Activated naive CD8-positive, alpha-beta T cell treated with anti-CD3 and anti-CD28 coated beads, Interleukin-2, amount 50 U/mL, for 24 hours (primary cell): Measurements from ENCODE around the gene APOBEC3C.
A peak's percentile ranks its signal among the peaks of the same experiment; 100 is the strongest.
"Not testable (repeated sequence)": the region's sequence is repeated elsewhere in the genome, so short reads cannot be mapped to it uniquely, and the experiment has no call there.

Experiments
- ATAC-seq: fragments of 150-1000 bp; cut with Tn5 transposase; one replicate; pipeline ENCODE4 v1.10.0; 2021
- DNase-seq: peaks from one replicate; pipeline ENCODE4 v3.0.0; 2021
- H3K27ac Mint-ChIP-seq: one replicate; pipeline ENCODE4 v1.8.0; 2021; ENCODE audit warnings: mild to moderate bottlenecking, mixed read lengths
- H3K27me3 Mint-ChIP-seq: one replicate; pipeline ENCODE4 v1.8.0; 2021; ENCODE audit warnings: mixed read lengths
- H3K36me3 Mint-ChIP-seq: one replicate; pipeline ENCODE4 v1.8.0; 2021; ENCODE audit warnings: low read depth, mixed read lengths
- H3K4me1 Mint-ChIP-seq: one replicate; pipeline ENCODE4 v1.8.0; 2021; ENCODE audit warnings: mixed read lengths
- H3K4me3 Mint-ChIP-seq: one replicate; pipeline ENCODE4 v1.8.0; 2021; ENCODE audit warnings: mild to moderate bottlenecking, moderate library complexity, mixed read lengths
- H3K9me3 Mint-ChIP-seq: one replicate; pipeline ENCODE4 v1.8.0; 2021; ENCODE audit warnings: mixed read lengths

Gene APOBEC3C

GRCh38 chr22:38997518-38997917 is 16.5 kb upstream of the APOBEC3C start:
- DNase-seq (no peak), ATAC-seq (no peak)
- H3K9me3 Mint-ChIP-seq: no peaks in the 10 kb centered on the region
- H3K27ac Mint-ChIP-seq: no peak overlapping the region
- no peaks in the 10 kb centered on the region for H3K36me3 Mint-ChIP-seq
- peaks cover 20% of the 10 kb centered on the region for H3K27me3 Mint-ChIP-seq
- no peak overlapping the region for H3K4me3 Mint-ChIP-seq
- peaks cover 12% of the 10 kb centered on the region for H3K4me1 Mint-ChIP-seq

- no peak overlapping the region for H3K4me3 Mint-ChIP-seq
- no peaks in the 10 kb centered on the region for H3K27me3 Mint-ChIP-seq
- no peak overlapping the region for H3K27ac Mint-ChIP-seq
- DNase-seq (peak; percentile 78), ATAC-seq (peak; percentile 96)
- peaks cover 11% of the 10 kb centered on the region for H3K4me1 Mint-ChIP-seq
- no peaks in the 10 kb centered on the region for H3K36me3 Mint-ChIP-seq
- no peaks in the 10 kb centered on the region for H3K9me3 Mint-ChIP-seq
Measured at GRCh38 chr22:39003165-39003638, 10.9 kb upstream of the APOBEC3C start.

GRCh38 chr22:39007177-39007576 is 6.9 kb upstream of the APOBEC3C start:
- H3K36me3 Mint-ChIP-seq: no peaks in the 10 kb centered on the region
- no peak overlapping the region for H3K4me3 Mint-ChIP-seq
- no peaks in the 10 kb centered on the region for H3K27me3 Mint-ChIP-seq
- H3K9me3 Mint-ChIP-seq: no peaks in the 10 kb centered on the region
- no peak for DNase-seq
- peaks cover 10% of the 10 kb centered on the region for H3K4me1 Mint-ChIP-seq
- ATAC-seq: no peak
- H3K27ac Mint-ChIP-seq: no peak overlapping the region

- ATAC-seq: not testable (repeated sequence)
Measured at GRCh38 chr22:39008271-39008850, 5.7 kb upstream of the APOBEC3C start.

GRCh38 chr22:39010946-39011345 is 3.1 kb upstream of the APOBEC3C start:
- DNase-seq (no peak), ATAC-seq (no peak)
- no peak overlapping the region for H3K27ac Mint-ChIP-seq
- H3K4me3 Mint-ChIP-seq: no peak overlapping the region
- no peaks in the 10 kb centered on the region for H3K9me3 Mint-ChIP-seq
- H3K36me3 Mint-ChIP-seq: peaks cover 1% of the 10 kb centered on the region
- H3K27me3 Mint-ChIP-seq: no peaks in the 10 kb centered on the region
- peaks cover 26% of the 10 kb centered on the region for H3K4me1 Mint-ChIP-seq

More at GRCh38 chr22:39008271-39008850, 5.7 kb upstream of the APOBEC3C start:
- H3K36me3 Mint-ChIP-seq, H3K4me3 Mint-ChIP-seq, H3K27ac Mint-ChIP-seq, H3K9me3 Mint-ChIP-seq, H3K27me3 Mint-ChIP-seq, DNase-seq: not testable (repeated sequence)
- peaks cover 11% of the 10 kb centered on the region for H3K4me1 Mint-ChIP-seq

GRCh38 chr22:39012533-39013511 is 1.2 kb upstream of the APOBEC3C start:
- ATAC-seq (no peak), DNase-seq (no peak)
- Mint-ChIP-seq H3K9me3 (no peaks in the 10 kb centered on the region), H3K4me3 (no peak overlapping the region), H3K36me3 (peaks cover 1% of the 10 kb centered on the region), H3K27me3 (no peaks in the 10 kb centered on the region), H3K4me1 (peaks cover 35% of the 10 kb centered on the region), H3K27ac (peak overlapping the region; percentile 25)

GRCh38 chr22:39013561-39013941 is 506 bp upstream of the APOBEC3C start:
- H3K4me3 Mint-ChIP-seq: peak overlapping the region; percentile 95
- H3K27me3 Mint-ChIP-seq, DNase-seq, H3K9me3 Mint-ChIP-seq, H3K36me3 Mint-ChIP-seq, ATAC-seq: not testable (repeated sequence)
- H3K4me1 Mint-ChIP-seq: peaks cover 36% of the 10 kb centered on the region
- peak overlapping the region; percentile 94 for H3K27ac Mint-ChIP-seq

- H3K36me3 Mint-ChIP-seq, H3K27me3 Mint-ChIP-seq, DNase-seq, H3K9me3 Mint-ChIP-seq: not testable (repeated sequence)
- H3K4me3 Mint-ChIP-seq: peak overlapping the region; percentile 95
- ATAC-seq: peak; percentile 47
- peaks cover 41% of the 10 kb centered on the region for H3K4me1 Mint-ChIP-seq
- H3K27ac Mint-ChIP-seq: peak overlapping the region; percentile 94
Measured at GRCh38 chr22:39014723-39015121, 665 bp downstream of the APOBEC3C start.

- Mint-ChIP-seq H3K9me3 (no peaks in the 10 kb centered on the region), H3K4me3 (peak overlapping the region; percentile 17), H3K27ac (peak overlapping the region; percentile 39), H3K27me3 (no peaks in the 10 kb centered on the region), H3K36me3 (peaks cover 13% of the 10 kb centered on the region), H3K4me1 (peaks cover 48% of the 10 kb centered on the region)
- DNase-seq (no peak), ATAC-seq (no peak)
Measured at GRCh38 chr22:39016592-39016991, 2.5 kb downstream of the APOBEC3C start.

- Mint-ChIP-seq H3K9me3 (no peaks in the 10 kb centered on the region), H3K36me3 (peaks cover 18% of the 10 kb centered on the region), H3K4me1 (peaks cover 56% of the 10 kb centered on the region), H3K27ac (peak overlapping the region; percentile 46), H3K27me3 (no peaks in the 10 kb centered on the region), H3K4me3 (peak overlapping the region; percentile 47)
- ATAC-seq: no peak
- DNase-seq: no peak
Measured at GRCh38 chr22:39017596-39018365, 3.7 kb downstream of the APOBEC3C start.

- H3K9me3 Mint-ChIP-seq: not testable (repeated sequence)
- peak overlapping the region; percentile 87 for H3K27ac Mint-ChIP-seq
- H3K36me3 Mint-ChIP-seq: peaks cover 29% of the 10 kb centered on the region
Measured at GRCh38 chr22:39020021-39020651, 6.1 kb downstream of the APOBEC3C start.

GRCh38 chr22:39021552-39022250 is 7.6 kb downstream of the APOBEC3C start:
- H3K36me3 Mint-ChIP-seq: peaks cover 30% of the 10 kb centered on the region
- ATAC-seq: no peak
- H3K4me1 Mint-ChIP-seq: peaks cover 54% of the 10 kb centered on the region
- DNase-seq: no peak
- no peaks in the 10 kb centered on the region for H3K9me3 Mint-ChIP-seq
- peak overlapping the region; percentile 95 for H3K27ac Mint-ChIP-seq
- peak overlapping the region; percentile 94 for H3K4me3 Mint-ChIP-seq
- H3K27me3 Mint-ChIP-seq: no peaks in the 10 kb centered on the region

More at GRCh38 chr22:39020021-39020651, 6.1 kb downstream of the APOBEC3C start:
- H3K27me3 Mint-ChIP-seq, DNase-seq, ATAC-seq: not testable (repeated sequence)
- peak overlapping the region; percentile 94 for H3K4me3 Mint-ChIP-seq
- peaks cover 54% of the 10 kb centered on the region for H3K4me1 Mint-ChIP-seq

- Mint-ChIP-seq H3K27me3 (no peaks in the 10 kb centered on the region), H3K36me3 (peaks cover 22% of the 10 kb centered on the region), H3K4me3 (peak overlapping the region; percentile 48), H3K9me3 (no peaks in the 10 kb centered on the region), H3K27ac (peak overlapping the region; percentile 21), H3K4me1 (peaks cover 52% of the 10 kb centered on the region)
- DNase-seq (no peak), ATAC-seq (no peak)
Measured at GRCh38 chr22:39024519-39025308, 10.7 kb downstream of the APOBEC3C start.
